ENCODE data around the gene CBARP. TPM values are rescaled to one million over a fixed set of nuclear protein-coding genes. Genes with fewer than 3 reads are reported as not detected.
"Not testable (repeated sequence)": the region's sequence is repeated elsewhere in the genome, so short reads cannot be mapped to it uniquely, and the experiment has no call there.

CBARP gene
- total RNA-seq, 2 donors from 2014 or later, result 21.5 to 28.5 TPM

DNA sequence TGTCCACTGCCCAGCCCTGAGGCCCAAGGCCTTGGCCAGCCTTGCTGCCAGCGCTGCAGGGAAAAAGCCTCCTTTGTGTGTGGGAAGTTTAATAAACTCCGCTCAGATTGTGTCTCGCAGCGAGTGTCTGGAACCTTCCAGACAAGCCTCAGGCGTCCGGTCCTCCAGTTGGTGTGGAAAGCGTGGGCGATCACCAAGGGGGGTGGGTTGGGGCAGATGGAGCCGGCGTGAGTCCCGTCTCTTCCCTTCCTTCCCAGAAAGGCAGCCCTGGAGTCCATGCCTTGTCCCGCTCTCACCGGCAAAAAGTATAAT lies 27.6 kb downstream of the CBARP start:
- no peaks in the 10 kb centered on the region for H3K27me3 ChIP-seq (ENCODE audit: control insufficient read depth, insufficient read depth, low read length, poor library complexity, severe bottlenecking)
- no peaks in the 10 kb centered on the region for H3K4me1 ChIP-seq (ENCODE audit: control insufficient read depth, insufficient read depth, low read length)
- H3K27ac ChIP-seq (ENCODE audit: low read depth, low read length), result peak overlapping the region; percentile 37
- no peaks in the 10 kb centered on the region for H3K27me3 Mint-ChIP-seq (ENCODE audit: insufficient read depth)
- H3K9me3 Mint-ChIP-seq, result no peaks in the 10 kb centered on the region
- H3K36me3 Mint-ChIP-seq (ENCODE audit: low read depth), result peaks cover 26% of the 10 kb centered on the region
- peaks cover 9% of the 10 kb centered on the region for H3K4me1 Mint-ChIP-seq
- no peak overlapping the region for H3K9ac ChIP-seq (ENCODE audit: extremely low read depth, low read length, poor library complexity, severe bottlenecking)
- peak overlapping the region; percentile 39 for H3K27ac Mint-ChIP-seq
- TF ChIP-seq, protein P1, sequence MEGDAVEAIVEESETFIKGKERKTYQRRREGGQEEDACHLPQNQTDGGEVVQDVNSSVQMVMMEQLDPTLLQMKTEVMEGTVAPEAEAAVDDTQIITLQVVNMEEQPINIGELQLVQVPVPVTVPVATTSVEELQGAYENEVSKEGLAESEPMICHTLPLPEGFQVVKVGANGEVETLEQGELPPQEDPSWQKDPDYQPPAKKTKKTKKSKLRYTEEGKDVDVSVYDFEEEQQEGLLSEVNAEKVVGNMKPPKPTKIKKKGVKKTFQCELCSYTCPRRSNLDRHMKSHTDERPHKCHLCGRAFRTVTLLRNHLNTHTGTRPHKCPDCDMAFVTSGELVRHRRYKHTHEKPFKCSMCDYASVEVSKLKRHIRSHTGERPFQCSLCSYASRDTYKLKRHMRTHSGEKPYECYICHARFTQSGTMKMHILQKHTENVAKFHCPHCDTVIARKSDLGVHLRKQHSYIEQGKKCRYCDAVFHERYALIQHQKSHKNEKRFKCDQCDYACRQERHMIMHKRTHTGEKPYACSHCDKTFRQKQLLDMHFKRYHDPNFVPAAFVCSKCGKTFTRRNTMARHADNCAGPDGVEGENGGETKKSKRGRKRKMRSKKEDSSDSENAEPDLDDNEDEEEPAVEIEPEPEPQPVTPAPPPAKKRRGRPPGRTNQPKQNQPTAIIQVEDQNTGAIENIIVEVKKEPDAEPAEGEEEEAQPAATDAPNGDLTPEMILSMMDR (conservative IDR thresholded peaks at IDR 0.05), result no peak
- H3K36me3 ChIP-seq (ENCODE audit: control insufficient read depth, insufficient read depth, low read length), result peaks cover 24% of the 10 kb centered on the region
- H3K4me3 Mint-ChIP-seq, result no peak overlapping the region
- DNase-seq, result no peak
- 95 to 96% methylated on average over 5 to 13 of the region's 13 CpGs for WGBS, 2 experiments (ENCODE audit: insufficient coverage in 1 of 2, insufficient read length in 1 of 2)
- no peak overlapping the region for H3K4me3 ChIP-seq (ENCODE audit: low read length)
- no peaks in the 10 kb centered on the region for H3K9me3 ChIP-seq (ENCODE audit: control insufficient read depth, low read length)

GRCh38 chr19:1208830-1209229 lies 29.0 kb downstream of the CBARP start:
- H3K4me1 Mint-ChIP-seq; H3K9me3 ChIP-seq (ENCODE audit: control insufficient read depth, low read length); H3K27ac Mint-ChIP-seq; H3K27me3 Mint-ChIP-seq (ENCODE audit: insufficient read depth); H3K4me3 ChIP-seq (ENCODE audit: low read length); H3K27me3 ChIP-seq (ENCODE audit: control insufficient read depth, insufficient read depth, low read length, poor library complexity, severe bottlenecking); H3K27ac ChIP-seq (ENCODE audit: low read depth, low read length); H3K4me1 ChIP-seq (ENCODE audit: control insufficient read depth, insufficient read depth, low read length); H3K9ac ChIP-seq (ENCODE audit: extremely low read depth, low read length, poor library complexity, severe bottlenecking); DNase-seq; H3K9me3 Mint-ChIP-seq; H3K4me3 Mint-ChIP-seq: not testable (repeated sequence)
- 90 to 93% methylated on average over 8 to 10 of the region's 10 CpGs for WGBS, 2 experiments (ENCODE audit: insufficient coverage in 1 of 2, insufficient read length in 1 of 2)
- H3K36me3 Mint-ChIP-seq (ENCODE audit: low read depth), result peaks cover 21% of the 10 kb centered on the region
- peaks cover 24% of the 10 kb centered on the region for H3K36me3 ChIP-seq (ENCODE audit: control insufficient read depth, insufficient read depth, low read length)

DNA sequence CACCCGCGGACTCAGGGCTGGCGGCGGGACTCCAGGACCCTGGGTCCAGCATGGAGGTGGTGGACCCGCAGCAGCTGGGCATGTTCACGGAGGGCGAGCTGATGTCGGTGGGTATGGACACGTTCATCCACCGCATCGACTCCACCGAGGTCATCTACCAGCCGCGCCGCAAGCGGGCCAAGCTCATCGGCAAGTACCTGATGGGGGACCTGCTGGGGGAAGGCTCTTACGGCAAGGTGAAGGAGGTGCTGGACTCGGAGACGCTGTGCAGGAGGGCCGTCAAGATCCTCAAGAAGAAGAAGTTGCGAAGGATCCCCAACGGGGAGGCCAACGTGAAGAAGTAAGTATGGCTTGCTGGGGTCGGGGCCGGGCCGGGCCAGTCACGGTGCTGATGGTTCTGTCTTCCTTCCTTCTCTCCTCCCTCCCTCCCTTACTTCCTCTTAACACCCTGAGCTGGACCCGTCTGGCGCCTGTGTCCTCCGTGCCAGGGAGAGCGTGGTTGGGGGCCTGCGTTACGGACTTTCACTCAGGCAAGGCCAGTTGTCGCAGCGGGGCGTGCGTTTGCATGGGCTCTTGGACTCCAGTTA lies 30.8 kb downstream of the CBARP start:
- peak overlapping the region; percentile 60 for H3K9ac ChIP-seq (ENCODE audit: extremely low read depth, low read length, poor library complexity, severe bottlenecking)
- peak overlapping the region; percentile 94 for H3K4me3 ChIP-seq (ENCODE audit: low read length)
- H3K36me3 ChIP-seq (ENCODE audit: control insufficient read depth, insufficient read depth, low read length), result peaks cover 15% of the 10 kb centered on the region
- WGBS, 2 experiments (ENCODE audit: insufficient coverage in 1 of 2, insufficient read length in 1 of 2), result 4 to 7% methylated on average over 26 to 38 of the region's 38 CpGs
- H3K27ac ChIP-seq (ENCODE audit: low read depth, low read length), result no peak overlapping the region
- no peaks in the 10 kb centered on the region for H3K4me1 ChIP-seq (ENCODE audit: control insufficient read depth, insufficient read depth, low read length)
- Mint-ChIP-seq H3K36me3 (ENCODE audit: low read depth) (peaks cover 14% of the 10 kb centered on the region), H3K4me3 (peak overlapping the region; percentile 87), H3K27me3 (ENCODE audit: insufficient read depth) (no peaks in the 10 kb centered on the region), H3K27ac (peak overlapping the region; percentile 74), H3K4me1 (peaks cover 9% of the 10 kb centered on the region), H3K9me3 (no peaks in the 10 kb centered on the region)
- no peaks in the 10 kb centered on the region for H3K9me3 ChIP-seq (ENCODE audit: control insufficient read depth, low read length)
- TF ChIP-seq, protein P1 (conservative IDR thresholded peaks at IDR 0.05), result no peak
- H3K27me3 ChIP-seq (ENCODE audit: control insufficient read depth, insufficient read depth, low read length, poor library complexity, severe bottlenecking), result no peaks in the 10 kb centered on the region
- peak; percentile 78 for DNase-seq

Data from endodermal cell (in vitro differentiated cells).